ENCODE results near the gene C1orf53. TPM values are rescaled to one million over a fixed set of nuclear protein-coding genes. Genes with fewer than 3 reads are reported as not detected.

The C1orf53 gene
- total RNA-seq, 4 donors from 2014 or later, result 7.1 to 11.6 (median 10.7) TPM; not detected in 1

GRCh38 chr1:197884173-197884572 is 18.3 kb upstream of the C1orf53 start:
- intact Hi-C loops (cut with DNase I), result no loop called here
- no peaks in the 10 kb centered on the region for H3K4me1 ChIP-seq
- no peaks in the 10 kb centered on the region for H3K9me3 ChIP-seq
- 79 to 83% methylated on average over 3 to 5 of the region's 7 CpGs for WGBS, 2 donors
- DNase-seq, result no peak
- no peak overlapping the region for H3K27ac ChIP-seq
- no peak for TF ChIP-seq POLR2A (IDR thresholded peaks at IDR 0.05)
- TF ChIP-seq CTCF (IDR thresholded peaks at IDR 0.05), result no peak
- H3K4me3 ChIP-seq (replicated peaks in 1 of 3), result no peak overlapping the region
- H3K36me3 ChIP-seq, result no peaks in the 10 kb centered on the region
- H3K27me3 ChIP-seq, result no peaks in the 10 kb centered on the region

- no peak for DNase-seq
- TF ChIP-seq POLR2A (IDR thresholded peaks at IDR 0.05) (no peak), CTCF (IDR thresholded peaks at IDR 0.05) (no peak)
- intact Hi-C loops (cut with DNase I), result no loop called here
- no peak overlapping the region for H3K4me3 ChIP-seq (replicated peaks in 1 of 3)
- H3K4me1 ChIP-seq, result no peaks in the 10 kb centered on the region
- H3K27me3 ChIP-seq, result peaks cover 4% of the 10 kb centered on the region
- WGBS, 2 donors, result 83 to 91% methylated on average over 2 of the region's 2 CpGs
- H3K9me3 ChIP-seq, result no peaks in the 10 kb centered on the region
- no peaks in the 10 kb centered on the region for H3K36me3 ChIP-seq
- no peak overlapping the region for H3K27ac ChIP-seq
Measured at GRCh38 chr1:197890936-197891335, 11.5 kb upstream of the C1orf53 start.

- Histone ChIP-seq H3K4me3 (replicated peaks in 1 of 3) (no peak overlapping the region), H3K27ac (no peak overlapping the region), H3K9me3 (no peaks in the 10 kb centered on the region), H3K4me1 (no peaks in the 10 kb centered on the region), H3K27me3 (peaks cover 4% of the 10 kb centered on the region), H3K36me3 (no peaks in the 10 kb centered on the region)
- no peak for DNase-seq
- intact Hi-C loops (cut with DNase I), result no loop called here
- TF ChIP-seq CTCF (IDR thresholded peaks at IDR 0.05) (no peak), POLR2A (IDR thresholded peaks at IDR 0.05) (no peak)
Measured at GRCh38 chr1:197892684-197893083, 9.7 kb upstream of the C1orf53 start.

- 63 to 64% methylated on average over 2 of the region's 2 CpGs for WGBS, 2 donors
Measured at GRCh38 chr1:197896301-197896700, 6.1 kb upstream of the C1orf53 start.

GRCh38 chr1:197899037-197899436 is 3.4 kb upstream of the C1orf53 start:
- Histone ChIP-seq H3K36me3 (no peaks in the 10 kb centered on the region), H3K27me3 (no peaks in the 10 kb centered on the region), H3K9me3 (no peaks in the 10 kb centered on the region), H3K4me3 (replicated peaks in 1 of 3) (no peak overlapping the region), H3K27ac (no peak overlapping the region), H3K4me1 (peaks cover 0 to 3% of the 10 kb centered on the region in 2 donors)
- no peak for DNase-seq
- WGBS, 2 donors, result 94 to 99% methylated on average over 1 of the region's 1 CpG
- intact Hi-C loops (cut with DNase I), result no loop called here
- TF ChIP-seq POLR2A (IDR thresholded peaks at IDR 0.05) (no peak), CTCF (IDR thresholded peaks at IDR 0.05) (no peak)

More at GRCh38 chr1:197896301-197896700, 6.1 kb upstream of the C1orf53 start:
- Histone ChIP-seq H3K4me3 (replicated peaks in 1 of 3) (no peak overlapping the region), H3K9me3 (no peaks in the 10 kb centered on the region), H3K27ac (no peak overlapping the region), H3K36me3 (no peaks in the 10 kb centered on the region), H3K4me1 (no peaks in the 10 kb centered on the region), H3K27me3 (peaks cover under 1% of the 10 kb centered on the region)
- TF ChIP-seq CTCF (IDR thresholded peaks at IDR 0.05) (no peak), POLR2A (IDR thresholded peaks at IDR 0.05) (no peak)
- DNase-seq, result no peak
- intact Hi-C loops (cut with DNase I), result no loop called here

Data from thyroid gland (tissue), 4 donors.